A549 (cell line): Measurements from ENCODE around the gene VDR.

Source experiments
- CTCF ChIP-seq: fragments of >200 bp; sonication (Bioruptor Twin); formaldehyde crosslinking; IDR thresholded peaks from 3 replicates; pipeline ENCODE4 v1.5.1; 2016
- HMGXB4 ChIP-seq: fragments of 250-450 bp; sonication (Bioruptor Pico); IDR thresholded peaks from 2 replicates; pipeline ENCODE4 v1.5.0; 2021; ENCODE audit warnings: mild to moderate bottlenecking, moderate library complexity, borderline replicate concordance
- JUN ChIP-seq, 2 experiments: fragments of >200 bp; sonication (Bioruptor Twin); formaldehyde crosslinking; IDR thresholded peaks; 2 replicates in 1 of 2; 3 replicates in 1 of 2; pipeline ENCODE4 v1.6.1; 2016 to 2017
- KDM1A ChIP-seq: fragments of 200-600 bp; sonication (generic); IDR thresholded peaks from 2 replicates; pipeline ENCODE4 v1.6.1; 2016; ENCODE audit warnings: low read depth, mild to moderate bottlenecking
- REST ChIP-seq: fragments of 200-600 bp; sonication (generic); IDR thresholded peaks from 2 replicates; pipeline ENCODE4 v1.6.1; 2016; ENCODE audit warnings: antibody characterized with exemption, mild to moderate bottlenecking, moderate library complexity

- TF ChIP-seq KDM1A (no peak), CTCF (no peak), HMGXB4 (CRISPR knock-in tag) (no peak), REST (no peak), JUN (IDR thresholded peaks at IDR 0.05) (no peak)
Measured at GRCh38 chr12:47811581-47812484, 93.0 kb downstream of the VDR start.
